ENCODE measurements around the gene ADAM10.

Gene ADAM10

GRCh38 chr15:58715266-58715917, 34.1 kb downstream of the ADAM10 start:
- DNase-seq, result no peak

- DNase-seq, result no peak
Observed at GRCh38 chr15:58710701-58711100, 38.8 kb downstream of the ADAM10 start.

- DNase-seq, result no peak
Observed at GRCh38 chr15:58707397-58707796, 42.1 kb downstream of the ADAM10 start.

GRCh38 chr15:58705105-58705504, 44.4 kb downstream of the ADAM10 start:
- DNase-seq, result no peak

GRCh38 chr15:58704155-58704865, 45.2 kb downstream of the ADAM10 start:
- no peak for DNase-seq

GRCh38 chr15:58703610-58704009, 45.9 kb downstream of the ADAM10 start:
- no peak for DNase-seq

GRCh38 chr15:58702233-58702632, 47.3 kb downstream of the ADAM10 start:
- DNase-seq, result no peak

- no peak for DNase-seq
Observed at GRCh38 chr15:58701376-58701775, 48.1 kb downstream of the ADAM10 start.

GRCh38 chr15:58699769-58700168, 49.7 kb downstream of the ADAM10 start:
- DNase-seq, result no peak

- no peak for DNase-seq
Observed at GRCh38 chr15:58698887-58699641, 50.4 kb downstream of the ADAM10 start.

GRCh38 chr15:58697220-58697619, 52.3 kb downstream of the ADAM10 start:
- no peak for DNase-seq

GRCh38 chr15:58696738-58697137, 52.8 kb downstream of the ADAM10 start:
- no peak for DNase-seq

GRCh38 chr15:58694641-58695398, 54.7 kb downstream of the ADAM10 start:
- no peak for DNase-seq

- no peak for DNase-seq
Observed at GRCh38 chr15:58690703-58691102, 58.8 kb downstream of the ADAM10 start.

- no peak for DNase-seq
Observed at GRCh38 chr15:58689646-58690045, 59.9 kb downstream of the ADAM10 start.

GRCh38 chr15:58686286-58686685, 63.2 kb downstream of the ADAM10 start:
- no peak for DNase-seq

GRCh38 chr15:58684751-58685150, 64.8 kb downstream of the ADAM10 start:
- DNase-seq, result no peak

- DNase-seq, result no peak
Observed at GRCh38 chr15:58684036-58684710, 65.3 kb downstream of the ADAM10 start.

- DNase-seq, result no peak
Observed at GRCh38 chr15:58682234-58682633, 67.3 kb downstream of the ADAM10 start.

- DNase-seq, result no peak
Observed at GRCh38 chr15:58678683-58679082, 70.8 kb downstream of the ADAM10 start.

GRCh38 chr15:58677426-58677825, 72.1 kb downstream of the ADAM10 start:
- no peak for DNase-seq

- no peak for DNase-seq
Observed at GRCh38 chr15:58676766-58677165, 72.7 kb downstream of the ADAM10 start.

GRCh38 chr15:58671186-58671585, 78.3 kb downstream of the ADAM10 start:
- DNase-seq, result no peak

Data from effector CD8-positive, alpha-beta T cell (primary cell).